Right atrium auricular region (tissue), 2 donors: Measurements from ENCODE around the gene ATL1. TPM values are rescaled to one million over a fixed set of nuclear protein-coding genes. Genes with fewer than 3 reads are reported as not detected.

Experiments
- DNase-seq: peaks from one replicate; pipeline ENCODE4 v3.0.0-alpha.2; 2019; ENCODE audit warnings: low spot score
- H3K27ac ChIP-seq, 2 donors: fragments of 200-600 bp; sonication (generic); 1 replicate in 1 of 2; 2 replicates in 1 of 2; pipeline ENCODE4 v1.5.1; 2016 to 2019
- H3K27me3 ChIP-seq, 2 donors: fragments of 200-600 bp; sonication (generic); one replicate each; pipeline versions ENCODE4 v1.5.1 to v1.6.0; 2017 to 2019
- H3K36me3 ChIP-seq: fragments of 200-600 bp; sonication (generic); one replicate; pipeline ENCODE4 v1.5.1; 2016
- H3K4me1 ChIP-seq, 2 donors: fragments of 200-600 bp; sonication (generic); one replicate each; pipeline versions ENCODE4 v1.5.1 to v1.6.0; 2017 to 2019
- H3K4me3 ChIP-seq, 2 donors: fragments of 200-600 bp; sonication (generic); 1 replicate in 1 of 2; 2 replicates in 1 of 2; pipeline ENCODE4 v1.5.1; 2017 to 2019; ENCODE audit warnings: mild to moderate bottlenecking in 1 of 2, moderate library complexity in 1 of 2
- H3K9me3 ChIP-seq, 2 donors: fragments of 200-600 bp; sonication (generic); one replicate each; pipeline ENCODE4 v1.5.1; 2019
- total RNA-seq, 2 donors: library from RNA; depleted of rRNA; stranded (reverse); fragments of >200 nt; gene quantifications; one replicate each; pipeline ENCODE4 v1.1.0, GENCODE V29; 2016
- TF ChIP-seq, protein P1 (sequence below), 2 donors: fragments of 200-600 bp; sonication (generic); IDR thresholded peaks; one replicate each; pipeline ENCODE4 v1.5.1; 2019; ENCODE audit warnings: antibody characterized with exemption in 2 of 2

Gene ATL1
- total RNA-seq, 2 donors from 2014 or later, result 2.2 to 2.6 TPM

DNA sequence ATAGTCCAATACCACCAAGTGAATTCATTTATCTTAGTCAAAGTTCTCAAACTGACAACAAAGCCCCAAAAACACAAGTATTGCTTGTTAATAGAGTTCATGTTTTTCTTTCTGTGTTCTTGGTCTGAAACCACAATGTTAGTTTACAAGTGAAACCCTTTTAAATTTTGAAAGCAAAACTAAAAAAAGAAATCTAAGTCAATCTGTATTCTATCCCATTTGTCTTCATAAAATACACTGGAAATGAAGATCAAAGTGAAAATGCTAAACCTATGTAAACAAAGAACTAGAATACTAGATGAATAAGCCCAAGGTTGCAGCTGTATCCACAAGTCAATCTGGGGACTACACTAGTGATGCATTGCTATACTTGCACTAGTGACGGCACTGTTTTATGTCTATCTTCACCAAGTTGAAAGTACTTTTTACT lies 38.0 kb upstream of the ATL1 start:
- Histone ChIP-seq H3K27ac (peak overlapping the region; percentile 1 to 4), H3K4me3 (no peak overlapping the region), H3K4me1 (peaks cover 0 to 9% of the 10 kb centered on the region in 2 donors), H3K36me3 (no peaks in the 10 kb centered on the region), H3K27me3 (no peaks in the 10 kb centered on the region), H3K9me3 (no peaks in the 10 kb centered on the region)
- no peak for DNase-seq
- TF ChIP-seq, protein P1, sequence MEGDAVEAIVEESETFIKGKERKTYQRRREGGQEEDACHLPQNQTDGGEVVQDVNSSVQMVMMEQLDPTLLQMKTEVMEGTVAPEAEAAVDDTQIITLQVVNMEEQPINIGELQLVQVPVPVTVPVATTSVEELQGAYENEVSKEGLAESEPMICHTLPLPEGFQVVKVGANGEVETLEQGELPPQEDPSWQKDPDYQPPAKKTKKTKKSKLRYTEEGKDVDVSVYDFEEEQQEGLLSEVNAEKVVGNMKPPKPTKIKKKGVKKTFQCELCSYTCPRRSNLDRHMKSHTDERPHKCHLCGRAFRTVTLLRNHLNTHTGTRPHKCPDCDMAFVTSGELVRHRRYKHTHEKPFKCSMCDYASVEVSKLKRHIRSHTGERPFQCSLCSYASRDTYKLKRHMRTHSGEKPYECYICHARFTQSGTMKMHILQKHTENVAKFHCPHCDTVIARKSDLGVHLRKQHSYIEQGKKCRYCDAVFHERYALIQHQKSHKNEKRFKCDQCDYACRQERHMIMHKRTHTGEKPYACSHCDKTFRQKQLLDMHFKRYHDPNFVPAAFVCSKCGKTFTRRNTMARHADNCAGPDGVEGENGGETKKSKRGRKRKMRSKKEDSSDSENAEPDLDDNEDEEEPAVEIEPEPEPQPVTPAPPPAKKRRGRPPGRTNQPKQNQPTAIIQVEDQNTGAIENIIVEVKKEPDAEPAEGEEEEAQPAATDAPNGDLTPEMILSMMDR (IDR thresholded peaks at IDR 0.05), result no peak

DNA sequence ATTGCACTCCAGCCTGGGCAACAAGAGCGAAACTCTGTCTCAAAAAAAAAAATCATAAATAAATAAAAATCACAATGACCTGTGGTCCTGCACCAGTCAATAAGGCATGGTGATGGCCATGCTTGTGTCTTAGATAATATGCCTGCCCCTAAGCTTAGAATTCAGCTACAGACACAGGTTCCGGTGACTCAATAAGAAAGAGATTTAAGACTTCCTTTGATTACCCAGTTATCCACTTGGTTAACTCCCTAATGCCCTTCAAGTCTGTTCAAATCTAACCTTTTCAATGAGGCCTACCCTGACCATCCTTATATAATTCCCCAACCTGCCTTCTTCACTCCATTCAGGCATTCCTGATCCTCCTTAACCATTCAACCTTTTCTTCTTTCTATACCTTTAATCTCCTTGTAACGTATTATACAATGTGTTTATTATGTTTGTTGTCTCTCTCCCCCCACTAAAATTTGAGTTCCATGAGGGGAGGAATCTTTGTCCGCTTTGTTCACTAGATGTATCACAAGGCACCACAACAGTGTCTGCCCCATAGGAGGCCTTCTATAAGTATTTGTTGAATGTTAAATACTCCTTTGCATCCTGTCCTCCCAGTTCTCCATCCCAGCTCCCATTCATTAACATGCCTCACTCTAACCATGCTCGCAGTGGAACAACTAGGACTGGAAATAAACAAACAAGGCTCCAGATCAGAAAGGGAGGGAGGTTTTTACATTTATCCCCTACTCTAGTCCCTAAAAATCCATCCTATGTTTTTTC lies 36.5 kb upstream of the ATL1 start:
- H3K9me3 ChIP-seq, result no peaks in the 10 kb centered on the region
- H3K27me3 ChIP-seq, result no peaks in the 10 kb centered on the region
- no peak overlapping the region for H3K27ac ChIP-seq
- peaks cover 0 to 9% of the 10 kb centered on the region in 2 donors for H3K4me1 ChIP-seq
- H3K36me3 ChIP-seq, result no peaks in the 10 kb centered on the region
- no peak overlapping the region for H3K4me3 ChIP-seq
- TF ChIP-seq, protein P1 (IDR thresholded peaks at IDR 0.05), result no peak
- no peak for DNase-seq

DNA sequence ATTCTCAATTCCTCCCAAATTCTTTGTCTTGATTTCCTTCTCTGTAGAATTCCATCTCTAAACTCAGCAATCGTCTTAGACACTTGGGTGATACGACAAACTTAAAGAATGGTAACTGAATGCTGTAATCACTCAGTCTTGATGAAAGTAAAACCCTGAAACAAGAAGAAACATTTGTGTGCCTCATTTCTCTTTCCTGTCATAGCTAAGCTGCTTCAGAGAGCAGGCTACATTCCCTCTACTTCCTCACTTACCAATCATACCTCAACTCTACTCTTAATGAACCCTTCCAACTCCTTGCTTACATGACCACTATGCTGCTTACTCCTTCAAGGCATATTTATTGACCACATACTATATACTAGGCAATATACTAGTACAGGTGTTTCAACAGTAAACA lies 35.9 kb upstream of the ATL1 start:
- Histone ChIP-seq H3K36me3 (no peaks in the 10 kb centered on the region), H3K9me3 (no peaks in the 10 kb centered on the region), H3K4me3 (no peak overlapping the region), H3K27ac (no peak overlapping the region), H3K27me3 (no peaks in the 10 kb centered on the region), H3K4me1 (peaks cover 0 to 11% of the 10 kb centered on the region in 2 donors)
- TF ChIP-seq, protein P1 (IDR thresholded peaks at IDR 0.05), result no peak
- DNase-seq, result no peak

DNA sequence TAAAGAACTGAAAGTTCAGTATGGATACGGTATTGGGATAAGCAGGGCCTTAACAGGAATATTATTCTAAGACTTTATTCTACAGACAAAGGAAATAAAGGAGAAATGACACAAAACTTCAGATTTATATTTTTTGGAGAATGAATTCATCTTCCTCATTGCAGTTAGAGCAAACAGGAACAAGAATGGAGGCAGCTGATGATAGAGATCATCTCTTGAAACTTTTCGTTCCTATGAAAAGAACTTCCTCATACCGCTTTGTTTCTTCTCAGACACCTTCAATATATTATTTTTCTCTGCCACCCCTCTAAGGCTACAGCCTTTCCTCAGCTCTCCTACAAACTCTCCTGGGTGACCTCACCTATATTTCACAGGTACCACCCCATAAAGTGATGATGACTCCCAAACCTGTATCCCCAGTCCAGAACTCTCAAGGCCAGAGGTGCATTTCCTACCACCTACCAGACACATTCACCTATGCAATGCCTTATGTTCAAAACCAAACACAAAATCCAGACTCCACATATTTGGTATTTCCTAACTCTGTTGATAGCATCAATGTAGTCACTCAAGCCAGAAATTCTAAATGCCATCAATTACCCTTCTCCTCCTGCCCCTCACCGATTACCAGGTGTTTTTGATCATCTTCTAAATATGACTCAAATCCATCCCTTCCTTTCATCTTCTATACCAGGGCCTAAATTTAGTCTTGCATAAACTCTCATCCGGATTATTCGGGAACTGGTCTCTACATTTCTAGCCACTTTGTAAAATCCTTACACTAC lies 35.0 kb upstream of the ATL1 start:
- TF ChIP-seq, protein P1 (IDR thresholded peaks at IDR 0.05), result no peak
- no peak overlapping the region for H3K4me3 ChIP-seq
- no peaks in the 10 kb centered on the region for H3K9me3 ChIP-seq
- no peaks in the 10 kb centered on the region for H3K36me3 ChIP-seq
- DNase-seq, result no peak
- H3K27me3 ChIP-seq, result no peaks in the 10 kb centered on the region
- peaks cover 0 to 15% of the 10 kb centered on the region in 2 donors for H3K4me1 ChIP-seq
- no peak overlapping the region for H3K27ac ChIP-seq

DNA sequence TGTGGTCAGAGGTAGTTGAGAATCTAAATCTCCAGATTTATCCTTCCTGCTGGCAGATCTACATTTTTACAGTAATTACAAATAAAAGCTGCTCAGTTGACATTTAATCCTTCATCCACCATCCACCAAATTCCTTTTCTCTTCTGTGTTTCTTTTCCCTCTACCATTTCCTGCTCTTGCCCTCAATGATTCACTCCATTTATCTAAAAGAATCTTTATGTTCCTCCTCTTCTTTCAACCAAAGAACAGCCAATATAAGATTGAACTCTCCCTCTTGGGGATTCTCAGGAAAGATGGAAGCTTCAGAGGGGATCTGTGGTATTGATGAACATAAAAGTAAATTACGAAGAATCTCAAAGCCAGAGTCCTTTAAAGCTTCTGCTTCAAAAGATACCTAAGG lies 31.9 kb upstream of the ATL1 start:
- TF ChIP-seq, protein P1 (IDR thresholded peaks at IDR 0.05), result no peak
- no peak overlapping the region for H3K4me3 ChIP-seq
- H3K36me3 ChIP-seq, result no peaks in the 10 kb centered on the region
- peaks cover 0 to 17% of the 10 kb centered on the region in 2 donors for H3K4me1 ChIP-seq
- H3K27ac ChIP-seq, result no peak overlapping the region
- H3K27me3 ChIP-seq, result no peaks in the 10 kb centered on the region
- no peaks in the 10 kb centered on the region for H3K9me3 ChIP-seq
- no peak for DNase-seq
